GM12873 (cell line): ENCODE measurements around the gene C6orf120.

Source experiments
- TF ChIP-seq, protein P1 (sequence below): IDR thresholded peaks from 2 replicates; pipeline ENCODE4 v1.5.1; 2012; ENCODE audit warnings: low read depth, mild to moderate bottlenecking, moderate library complexity, low read length, control low read depth; ENCODE audit not compliant: insufficient read depth; ENCODE audit errors: missing control alignments

The C6orf120 gene

DNA sequence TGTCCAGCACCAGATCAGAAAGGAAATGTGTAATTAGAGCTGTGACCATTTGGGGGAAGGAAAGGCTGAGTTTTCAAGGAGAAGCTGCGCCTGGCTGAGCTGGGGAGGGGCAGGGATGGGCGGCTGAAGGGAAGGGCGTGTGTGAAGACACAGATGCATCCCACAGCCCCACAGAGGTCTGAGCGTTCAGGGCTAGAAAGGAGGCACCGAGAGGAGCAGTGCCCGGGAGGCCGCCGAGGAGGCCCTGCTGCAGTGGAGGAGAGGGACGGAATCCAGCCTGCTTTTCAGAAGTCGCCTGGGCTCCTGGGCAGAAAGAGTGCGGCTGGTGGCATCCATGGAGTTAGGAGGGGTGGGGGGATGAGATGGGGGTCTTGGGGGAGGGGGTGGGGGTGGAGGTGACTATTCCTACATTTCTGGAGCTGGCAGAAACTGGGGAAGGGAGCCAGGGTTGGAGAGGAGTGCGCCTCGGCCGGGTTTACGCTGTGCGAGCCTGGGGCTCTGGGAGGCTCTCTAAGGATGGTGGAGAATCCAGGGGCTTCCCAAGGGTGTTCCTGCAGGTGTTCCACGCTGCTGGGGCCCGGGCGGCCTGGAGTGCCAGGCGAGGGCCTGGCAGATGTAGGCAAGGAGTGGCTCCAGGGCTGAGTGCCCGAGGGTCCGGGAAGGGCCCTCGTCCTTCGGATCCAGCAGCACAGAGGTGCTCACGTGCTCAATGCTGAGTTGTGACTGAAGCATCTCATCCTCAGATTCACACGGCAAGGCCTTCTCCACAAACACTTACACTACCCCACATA, 41.9 kb upstream of the C6orf120 start:
- TF ChIP-seq, protein P1, sequence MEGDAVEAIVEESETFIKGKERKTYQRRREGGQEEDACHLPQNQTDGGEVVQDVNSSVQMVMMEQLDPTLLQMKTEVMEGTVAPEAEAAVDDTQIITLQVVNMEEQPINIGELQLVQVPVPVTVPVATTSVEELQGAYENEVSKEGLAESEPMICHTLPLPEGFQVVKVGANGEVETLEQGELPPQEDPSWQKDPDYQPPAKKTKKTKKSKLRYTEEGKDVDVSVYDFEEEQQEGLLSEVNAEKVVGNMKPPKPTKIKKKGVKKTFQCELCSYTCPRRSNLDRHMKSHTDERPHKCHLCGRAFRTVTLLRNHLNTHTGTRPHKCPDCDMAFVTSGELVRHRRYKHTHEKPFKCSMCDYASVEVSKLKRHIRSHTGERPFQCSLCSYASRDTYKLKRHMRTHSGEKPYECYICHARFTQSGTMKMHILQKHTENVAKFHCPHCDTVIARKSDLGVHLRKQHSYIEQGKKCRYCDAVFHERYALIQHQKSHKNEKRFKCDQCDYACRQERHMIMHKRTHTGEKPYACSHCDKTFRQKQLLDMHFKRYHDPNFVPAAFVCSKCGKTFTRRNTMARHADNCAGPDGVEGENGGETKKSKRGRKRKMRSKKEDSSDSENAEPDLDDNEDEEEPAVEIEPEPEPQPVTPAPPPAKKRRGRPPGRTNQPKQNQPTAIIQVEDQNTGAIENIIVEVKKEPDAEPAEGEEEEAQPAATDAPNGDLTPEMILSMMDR: no peak

DNA sequence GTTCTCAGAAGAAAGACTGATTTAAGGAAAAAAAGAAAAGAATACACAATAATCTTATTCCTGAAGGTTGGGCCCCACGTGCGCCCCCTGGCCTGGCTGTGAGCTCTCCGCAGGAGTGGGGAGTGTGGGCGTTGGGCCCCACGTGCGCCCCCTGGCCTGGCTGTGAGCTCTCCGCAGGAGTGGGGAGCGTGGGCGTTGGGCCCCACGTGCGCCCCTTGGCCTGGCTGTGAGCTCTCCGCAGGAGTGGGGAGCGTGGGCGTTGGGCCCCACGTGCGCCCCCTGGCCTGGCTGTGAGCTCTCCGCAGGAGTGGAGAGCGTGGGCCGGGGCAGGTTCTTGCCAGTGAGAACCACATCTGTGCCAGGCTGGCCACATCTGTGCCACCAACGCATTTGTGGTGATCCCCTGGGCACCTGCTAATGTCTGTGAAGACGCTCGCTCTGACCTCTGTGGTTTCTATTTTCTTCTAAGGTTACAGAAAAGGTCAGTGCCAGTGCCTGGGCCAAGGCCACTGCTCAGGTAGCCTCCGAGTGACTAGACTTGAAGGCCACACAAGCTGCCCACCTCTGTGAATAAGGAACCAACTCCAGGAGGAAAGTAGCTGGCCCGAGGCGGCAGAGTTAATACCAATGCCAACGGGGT, 41.1 kb upstream of the C6orf120 start:
- TF ChIP-seq, protein P1: no peak

DNA sequence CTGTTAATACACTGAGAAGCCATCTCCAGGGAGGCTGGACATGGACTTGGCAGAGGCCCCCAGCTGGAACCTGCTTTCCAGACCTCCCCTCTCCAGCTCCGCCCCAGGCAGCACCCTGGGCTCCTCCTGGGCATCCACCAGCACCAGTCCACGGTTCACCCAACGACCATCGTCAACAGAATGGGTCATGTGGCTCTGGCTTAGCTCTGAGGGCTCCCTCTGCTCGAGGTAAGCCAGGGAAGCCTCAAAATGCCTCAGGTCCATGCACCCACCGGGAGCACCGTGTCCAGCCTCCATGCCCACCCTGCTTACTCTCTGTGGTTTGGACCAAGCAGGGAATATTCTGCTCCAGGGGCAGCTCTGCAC, 40.6 kb upstream of the C6orf120 start:
- TF ChIP-seq, protein P1: no peak

DNA sequence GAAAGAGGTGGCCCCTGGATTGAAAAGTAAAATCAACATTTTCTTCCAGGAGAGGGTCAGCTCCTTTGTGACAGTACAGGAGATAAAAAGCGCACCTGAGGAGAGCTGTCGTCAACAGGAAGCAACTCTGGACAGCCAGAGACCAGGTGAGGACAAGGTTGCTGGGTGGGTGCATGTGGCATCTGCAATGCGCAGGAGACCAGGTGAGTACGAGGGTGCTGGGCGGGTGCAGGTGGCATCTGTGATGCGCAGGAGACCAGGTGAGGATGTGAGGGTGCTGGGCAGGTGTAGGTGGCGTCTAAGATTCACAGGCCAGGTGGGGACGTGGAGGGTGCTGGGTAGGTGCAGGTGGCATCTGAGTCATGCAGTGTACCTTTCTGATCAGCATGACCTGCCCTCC, 38.5 kb upstream of the C6orf120 start:
- TF ChIP-seq, protein P1: no peak

DNA sequence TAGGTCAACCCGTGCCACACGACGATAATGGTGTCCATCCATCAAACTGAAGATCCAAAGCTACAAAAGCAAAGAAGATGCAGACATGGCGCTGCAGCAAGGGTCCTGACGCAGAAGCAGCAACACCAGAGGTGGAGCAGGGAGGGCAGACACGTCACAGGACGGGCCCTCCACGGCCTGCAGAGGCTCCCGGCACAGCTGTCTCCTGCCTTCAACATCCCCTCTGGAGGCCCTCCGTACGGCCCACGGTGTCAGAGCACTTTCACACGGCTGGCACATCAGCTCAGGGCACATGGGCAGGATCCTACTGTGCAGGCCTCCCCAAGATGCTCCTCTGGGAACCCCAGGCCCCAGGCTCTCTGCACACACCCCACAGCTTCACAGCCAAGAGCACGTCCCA, 37.7 kb upstream of the C6orf120 start:
- TF ChIP-seq, protein P1: no peak

DNA sequence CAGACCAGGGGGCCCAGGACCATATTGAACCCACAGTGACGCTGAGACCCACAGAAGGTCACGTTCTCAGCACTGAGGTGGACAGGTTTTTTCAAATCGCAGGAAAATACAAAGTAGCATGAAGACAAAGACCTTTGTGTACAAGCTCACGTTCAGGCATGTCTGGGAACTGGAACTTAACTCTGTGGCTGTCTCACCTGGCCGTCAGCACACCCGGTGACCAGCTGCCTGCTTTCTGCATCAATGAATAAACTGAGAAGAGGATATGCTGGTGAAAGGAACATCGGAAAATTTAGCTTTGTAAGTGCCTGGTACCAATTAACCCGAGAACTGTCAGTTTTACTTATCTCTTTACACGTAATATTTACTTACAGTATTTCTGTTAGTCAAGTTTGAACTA, 36.6 kb upstream of the C6orf120 start:
- TF ChIP-seq, protein P1: no peak

DNA sequence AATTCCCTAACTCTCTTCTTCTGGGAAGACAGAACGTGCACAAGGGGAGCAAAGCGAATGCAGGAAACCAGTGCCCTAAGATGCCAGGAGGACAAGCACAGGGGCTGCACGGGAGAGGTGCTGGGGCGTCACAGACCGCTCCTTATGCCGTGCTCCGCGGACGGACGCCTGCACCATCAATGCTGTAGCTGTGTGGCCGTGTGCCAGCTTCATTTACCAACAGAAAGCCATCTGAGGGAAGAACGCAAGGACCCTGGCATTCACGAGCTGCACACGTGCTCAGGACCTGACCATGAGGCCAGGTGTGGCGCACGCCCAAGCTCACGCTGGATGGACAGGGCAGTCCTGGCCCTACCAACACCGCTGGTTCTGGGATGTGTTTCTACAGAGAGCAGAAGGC, 35.5 kb upstream of the C6orf120 start:
- TF ChIP-seq, protein P1: no peak
